Measurements from ENCODE around the gene XXYLT1.
"Not testable (repeated sequence)": the region's sequence is repeated elsewhere in the genome, so short reads cannot be mapped to it uniquely, and the experiment has no call there.

Gene XXYLT1

GRCh38 chr3:195087840-195088601 is 182.9 kb downstream of the XXYLT1 start:
- DNase-seq = not testable (repeated sequence)

GRCh38 chr3:195087328-195087727 is 183.6 kb downstream of the XXYLT1 start:
- DNase-seq = no peak

- DNase-seq = no peak
Observed at GRCh38 chr3:195086885-195087284, 184.1 kb downstream of the XXYLT1 start.

GRCh38 chr3:195086341-195086740 is 184.6 kb downstream of the XXYLT1 start:
- DNase-seq = no peak

- no peak for DNase-seq
Observed at GRCh38 chr3:195085356-195086130, 185.4 kb downstream of the XXYLT1 start.

GRCh38 chr3:195084746-195085145 is 186.2 kb downstream of the XXYLT1 start:
- DNase-seq = no peak

- DNase-seq = no peak
Observed at GRCh38 chr3:195083659-195084058, 187.3 kb downstream of the XXYLT1 start.

- DNase-seq = no peak
Observed at GRCh38 chr3:195082811-195083210, 188.1 kb downstream of the XXYLT1 start.

GRCh38 chr3:195081242-195081963 is 189.6 kb downstream of the XXYLT1 start:
- no peak for DNase-seq

- no peak for DNase-seq
Observed at GRCh38 chr3:195080571-195081151, 190.3 kb downstream of the XXYLT1 start.

- no peak for DNase-seq
Observed at GRCh38 chr3:195080125-195080524, 190.8 kb downstream of the XXYLT1 start.

GRCh38 chr3:195079636-195080035 is 191.3 kb downstream of the XXYLT1 start:
- no peak for DNase-seq

- no peak for DNase-seq
Observed at GRCh38 chr3:195078891-195079440, 192.0 kb downstream of the XXYLT1 start.

GRCh38 chr3:195077611-195078540 is 193.1 kb downstream of the XXYLT1 start:
- DNase-seq = no peak

- no peak for DNase-seq
Observed at GRCh38 chr3:195076981-195077610, 193.9 kb downstream of the XXYLT1 start.

- no peak for DNase-seq
Observed at GRCh38 chr3:195075941-195076875, 194.8 kb downstream of the XXYLT1 start.

GRCh38 chr3:195075199-195075940 is 195.6 kb downstream of the XXYLT1 start:
- no peak for DNase-seq

GRCh38 chr3:195073866-195074860 is 196.8 kb downstream of the XXYLT1 start:
- no peak for DNase-seq
